HG03095 (cell line): ENCODE data around the gene CLASP2.
"Not testable (repeated sequence)": the region's sequence is repeated elsewhere in the genome, so short reads cannot be mapped to it uniquely, and the experiment has no call there.

Source experiments
- ATAC-seq: cut with Tn5 transposase; IDR thresholded peaks from one replicate; pipeline ENCODE4 v1.9.1; 2021; ENCODE audit warnings: moderate library complexity; ENCODE audit not compliant: unreplicated experiment

CLASP2 gene

GRCh38 chr3:33717866-33718594, at the start of gene CLASP2:
TSS of gene CLASP2 (minus strand) at chr3:33718254. CDS start at chr3:33718002, 252 bp downstream.
- ATAC-seq = peak; percentile 95

GRCh38 chr3:33758864-33759263, 40.8 kb upstream of the CLASP2 start:
- no peak for ATAC-seq

GRCh38 chr3:33758281-33758680, 40.2 kb upstream of the CLASP2 start:
- no peak for ATAC-seq

- not testable (repeated sequence) for ATAC-seq
Observed at GRCh38 chr3:33754391-33754790, 36.3 kb upstream of the CLASP2 start.

- no peak for ATAC-seq
Observed at GRCh38 chr3:33751336-33751735, 33.3 kb upstream of the CLASP2 start.

GRCh38 chr3:33750211-33750548, 32.1 kb upstream of the CLASP2 start:
- ATAC-seq = no peak

GRCh38 chr3:33749546-33750210, 31.6 kb upstream of the CLASP2 start:
- ATAC-seq = no peak

- peak; percentile 73 for ATAC-seq
Observed at GRCh38 chr3:33746416-33747116, 28.5 kb upstream of the CLASP2 start.

- ATAC-seq = no peak
Observed at GRCh38 chr3:33737146-33737545, 19.1 kb upstream of the CLASP2 start.

GRCh38 chr3:33732394-33732793, 14.3 kb upstream of the CLASP2 start:
- no peak for ATAC-seq

GRCh38 chr3:33729993-33730392, 11.9 kb upstream of the CLASP2 start:
- ATAC-seq = peak; percentile 86

GRCh38 chr3:33724256-33724655, 6.2 kb upstream of the CLASP2 start:
- ATAC-seq = no peak

- no peak for ATAC-seq
Observed at GRCh38 chr3:33722626-33723370, 4.7 kb upstream of the CLASP2 start.

- no peak for ATAC-seq
Observed at GRCh38 chr3:33722191-33722590, 4.1 kb upstream of the CLASP2 start.

GRCh38 chr3:33718595-33718907, 497 bp upstream of the CLASP2 start:
- no peak for ATAC-seq

GRCh38 chr3:33717616-33717865, 513 bp downstream of the CLASP2 start:
- ATAC-seq = peak; percentile 56

GRCh38 chr3:33716227-33716626, 1.8 kb downstream of the CLASP2 start:
- no peak for ATAC-seq

GRCh38 chr3:33711100-33711499, 7.0 kb downstream of the CLASP2 start:
- ATAC-seq = no peak

- ATAC-seq = no peak
Observed at GRCh38 chr3:33706056-33706455, 12.0 kb downstream of the CLASP2 start.

GRCh38 chr3:33704891-33705290, 13.2 kb downstream of the CLASP2 start:
- no peak for ATAC-seq

- ATAC-seq = no peak
Observed at GRCh38 chr3:33699275-33699674, 18.8 kb downstream of the CLASP2 start.

- ATAC-seq = no peak
Observed at GRCh38 chr3:33694944-33695343, 23.1 kb downstream of the CLASP2 start.
